Stimulated activated CD4-positive, alpha-beta T cell treated with anti-CD3 and anti-CD28 coated beads, Interleukin-15, amount 100 ng/mL, for 24 hours (primary cell): Measurements from ENCODE around the gene CCL25.
A peak's percentile ranks its signal among the peaks of the same experiment; 100 is the strongest.
"Not testable (repeated sequence)": the region's sequence is repeated elsewhere in the genome, so short reads cannot be mapped to it uniquely, and the experiment has no call there.

Source experiments
- DNase-seq: peaks from one replicate; pipeline ENCODE4 v3.0.0-alpha.2; 2020

CCL25 gene

GRCh38 chr19:8052464-8052859 lies at the start of gene CCL25:
TSS of gene CCL25 (plus strand) at chr19:8052760. CDS start at chr19:8053050, 290 bp downstream.
- no peak for DNase-seq

DNA sequence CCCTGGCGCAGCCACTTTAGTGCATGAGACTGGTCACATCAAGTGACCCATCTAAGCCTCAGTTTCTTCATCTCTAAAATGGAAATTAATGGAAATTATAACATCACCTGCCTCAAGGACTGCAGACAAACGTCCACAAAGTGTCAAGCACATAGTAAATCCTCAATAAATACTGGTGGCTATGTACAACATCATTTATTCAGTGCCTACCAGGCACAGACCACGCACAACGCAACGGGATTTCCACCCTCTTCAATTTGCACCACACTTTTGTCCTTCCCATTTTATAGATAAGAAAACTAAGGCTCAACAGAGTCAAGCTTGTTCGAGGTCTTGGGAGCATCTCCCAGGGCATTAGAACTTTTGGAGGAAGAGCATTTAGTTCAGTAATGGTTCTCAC lies 48.6 kb upstream of the CCL25 start:
- DNase-seq = no peak

GRCh38 chr19:8004723-8005513 lies 47.6 kb upstream of the CCL25 start:
- DNase-seq = peak; percentile 43

GRCh38 chr19:8005534-8006256 lies 46.9 kb upstream of the CCL25 start, which contains the start of gene ELAVL1:
TSS of gene ELAVL1 (minus strand) at chr19:8005641. CDS start at chr19:7991815, 13,826 bp downstream.
- DNase-seq = peak; percentile 94

DNA sequence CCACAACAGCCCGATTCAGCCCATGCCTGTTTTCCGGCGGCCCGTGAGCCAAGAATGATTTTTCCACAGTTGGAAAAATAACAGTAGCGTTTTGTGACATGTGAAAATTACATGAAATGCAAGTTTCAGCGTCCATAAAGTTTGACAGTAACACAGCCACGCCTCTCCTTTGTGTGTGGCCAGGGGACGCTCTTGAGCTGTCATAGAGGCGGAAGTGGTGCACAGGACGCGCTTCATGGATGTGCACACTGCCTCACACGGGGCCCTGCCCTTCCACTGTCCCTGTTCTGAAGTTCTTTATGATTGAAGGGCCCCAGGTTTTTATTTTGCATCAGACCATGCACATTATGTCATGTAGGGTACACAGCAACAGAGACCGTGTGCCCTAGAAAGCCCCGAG lies 34.8 kb upstream of the CCL25 start:
- peak; percentile 31 for DNase-seq

GRCh38 chr19:8020681-8021080 lies 31.9 kb upstream of the CCL25 start:
- no peak for DNase-seq

- no peak for DNase-seq
Measured at GRCh38 chr19:8021374-8021773, 31.2 kb upstream of the CCL25 start.

DNA sequence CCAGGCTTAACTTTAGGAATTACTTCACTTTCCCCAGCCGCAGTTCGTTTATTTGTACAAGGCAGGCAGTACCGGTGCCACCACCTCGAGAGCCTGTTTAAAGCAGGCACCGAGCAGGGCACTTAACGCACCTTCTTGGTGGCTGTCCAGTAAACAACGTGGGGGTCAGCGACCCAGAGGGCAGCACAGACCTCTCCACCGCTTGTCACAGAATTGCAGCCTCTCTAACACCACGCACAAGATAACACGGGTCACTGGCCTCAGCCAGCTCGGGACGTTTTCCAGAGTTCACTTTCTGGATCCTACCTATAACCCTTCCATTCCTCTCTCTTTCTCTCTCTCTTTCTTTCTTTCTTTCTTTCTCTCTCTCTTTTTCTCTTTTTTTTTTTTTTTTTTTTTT lies 30.3 kb upstream of the CCL25 start:
- DNase-seq = no peak

DNA sequence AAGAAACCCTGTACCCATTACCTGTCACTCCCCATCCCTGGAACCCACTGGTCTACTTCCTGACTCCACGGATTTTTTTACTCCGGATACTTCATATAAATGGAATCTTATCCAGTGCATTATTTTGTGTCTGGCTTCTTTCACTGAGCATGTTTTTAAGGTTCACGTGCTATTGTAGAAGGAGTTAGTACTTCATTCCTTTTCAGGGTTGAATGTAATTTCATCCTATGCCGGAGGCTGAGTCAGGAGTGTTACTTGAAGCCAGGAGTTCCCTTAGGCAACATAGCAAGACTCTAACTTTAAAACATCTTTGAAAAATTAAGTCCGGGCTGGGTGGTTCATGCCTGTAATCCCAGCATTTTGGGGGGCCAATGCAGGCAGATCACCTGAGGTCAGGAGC lies 29.2 kb upstream of the CCL25 start:
- DNase-seq = no peak

- not testable (repeated sequence) for DNase-seq
Measured at GRCh38 chr19:8024256-8024655, 28.3 kb upstream of the CCL25 start.

GRCh38 chr19:8025316-8025715 lies 27.2 kb upstream of the CCL25 start:
- no peak for DNase-seq

GRCh38 chr19:8028951-8029491 lies 23.5 kb upstream of the CCL25 start:
- no peak for DNase-seq

- DNase-seq = no peak
Measured at GRCh38 chr19:8030960-8031359, 21.6 kb upstream of the CCL25 start.

- not testable (repeated sequence) for DNase-seq
Measured at GRCh38 chr19:8033287-8034177, 19.0 kb upstream of the CCL25 start.

GRCh38 chr19:8034178-8034525 lies 18.4 kb upstream of the CCL25 start:
- DNase-seq = no peak

- DNase-seq = no peak
Measured at GRCh38 chr19:8036434-8037099, 16.0 kb upstream of the CCL25 start.

DNA sequence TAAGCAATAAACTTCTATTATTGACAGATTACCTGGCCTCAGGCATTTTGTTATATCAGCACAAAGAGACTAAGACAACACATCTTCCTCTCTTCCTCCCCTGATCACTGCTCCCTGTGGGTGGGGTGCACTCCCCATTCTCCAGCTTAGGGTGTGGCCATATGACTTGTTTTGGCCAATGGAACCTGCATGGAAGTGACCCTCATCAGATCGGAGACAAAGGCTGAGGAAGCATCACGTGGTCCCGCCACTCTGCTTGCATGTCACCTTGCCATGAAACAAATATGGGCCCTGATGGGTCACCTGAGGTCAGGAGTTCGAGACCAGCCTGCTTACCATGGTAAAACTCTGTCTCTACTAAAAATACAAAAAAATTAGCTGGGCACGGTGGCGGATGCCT lies 13.7 kb upstream of the CCL25 start:
- no peak for DNase-seq

DNA sequence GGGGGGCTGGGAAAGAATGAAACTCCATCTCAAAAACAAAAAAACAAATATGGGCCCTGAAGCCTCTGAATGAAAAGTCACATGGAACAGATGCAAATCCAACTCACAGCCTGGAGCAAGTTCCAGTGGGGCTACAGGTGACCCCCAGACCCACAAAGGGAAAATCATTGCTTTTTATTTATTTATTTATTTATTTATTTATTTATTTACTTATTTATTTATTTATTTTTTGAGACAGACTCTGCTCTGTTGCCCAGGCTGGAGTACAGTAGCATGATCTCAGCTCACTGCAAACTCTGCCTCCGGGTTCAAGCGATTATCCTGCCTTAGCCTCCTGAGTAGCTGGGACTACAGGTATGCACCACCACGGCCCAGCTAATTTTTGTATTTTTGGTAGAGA lies 13.3 kb upstream of the CCL25 start:
- no peak for DNase-seq

GRCh38 chr19:8041531-8041931 lies 11.0 kb upstream of the CCL25 start:
- DNase-seq = no peak

- DNase-seq = no peak
Measured at GRCh38 chr19:8042900-8043299, 9.7 kb upstream of the CCL25 start.

- no peak for DNase-seq
Measured at GRCh38 chr19:8044018-8044417, 8.5 kb upstream of the CCL25 start.

GRCh38 chr19:8045872-8046568 lies 6.5 kb upstream of the CCL25 start:
- DNase-seq = no peak
